NCI-H1694 treated with DMSO at 0.1 percent for 48 hours (cell line): ENCODE results near the gene ADGRV1.

Experiments used
- DNase-seq: peaks from one replicate; lab custom pipeline; 2025; lab: John Stamatoyannopoulos, UW

The ADGRV1 gene

DNA sequence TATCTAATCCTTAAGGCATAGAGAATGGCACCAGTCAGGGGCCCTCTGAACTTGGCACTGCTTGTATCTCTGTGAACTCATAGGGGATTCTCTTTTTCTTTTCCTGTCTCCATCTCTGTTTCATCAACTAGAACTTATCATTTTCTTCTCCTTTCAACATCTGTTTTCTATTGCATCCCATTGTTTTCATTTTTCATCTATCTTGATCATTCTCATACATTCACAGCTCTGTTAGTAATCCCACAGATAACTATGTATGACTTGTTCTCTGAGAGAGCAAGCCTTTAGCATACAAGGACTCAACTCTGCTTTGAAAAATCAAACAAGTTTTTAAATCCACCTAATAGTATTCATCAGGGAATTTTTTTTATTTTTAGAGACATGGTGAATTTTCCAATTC lies 560.2 kb downstream of the ADGRV1 start:
- no peak for DNase-seq

DNA sequence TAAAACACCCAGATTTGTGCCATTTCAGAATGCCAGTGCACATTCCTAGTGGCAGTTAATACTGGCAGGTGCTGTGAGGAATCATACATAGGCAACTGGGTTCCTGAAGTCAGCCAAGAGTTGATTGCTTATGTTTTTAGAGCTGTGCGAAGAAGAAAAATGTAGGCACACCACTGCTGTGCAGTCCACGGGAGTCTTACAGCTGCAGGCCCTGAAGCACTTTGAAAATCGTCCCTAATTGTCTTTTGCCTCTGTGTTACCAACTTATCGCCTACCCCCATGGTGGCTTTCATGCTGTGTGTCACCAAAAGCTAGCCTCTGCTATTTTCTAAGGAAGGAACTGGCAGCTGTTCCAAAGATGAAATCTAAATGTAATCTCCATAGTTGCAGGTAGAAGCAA lies 560.6 kb downstream of the ADGRV1 start:
- no peak for DNase-seq

DNA sequence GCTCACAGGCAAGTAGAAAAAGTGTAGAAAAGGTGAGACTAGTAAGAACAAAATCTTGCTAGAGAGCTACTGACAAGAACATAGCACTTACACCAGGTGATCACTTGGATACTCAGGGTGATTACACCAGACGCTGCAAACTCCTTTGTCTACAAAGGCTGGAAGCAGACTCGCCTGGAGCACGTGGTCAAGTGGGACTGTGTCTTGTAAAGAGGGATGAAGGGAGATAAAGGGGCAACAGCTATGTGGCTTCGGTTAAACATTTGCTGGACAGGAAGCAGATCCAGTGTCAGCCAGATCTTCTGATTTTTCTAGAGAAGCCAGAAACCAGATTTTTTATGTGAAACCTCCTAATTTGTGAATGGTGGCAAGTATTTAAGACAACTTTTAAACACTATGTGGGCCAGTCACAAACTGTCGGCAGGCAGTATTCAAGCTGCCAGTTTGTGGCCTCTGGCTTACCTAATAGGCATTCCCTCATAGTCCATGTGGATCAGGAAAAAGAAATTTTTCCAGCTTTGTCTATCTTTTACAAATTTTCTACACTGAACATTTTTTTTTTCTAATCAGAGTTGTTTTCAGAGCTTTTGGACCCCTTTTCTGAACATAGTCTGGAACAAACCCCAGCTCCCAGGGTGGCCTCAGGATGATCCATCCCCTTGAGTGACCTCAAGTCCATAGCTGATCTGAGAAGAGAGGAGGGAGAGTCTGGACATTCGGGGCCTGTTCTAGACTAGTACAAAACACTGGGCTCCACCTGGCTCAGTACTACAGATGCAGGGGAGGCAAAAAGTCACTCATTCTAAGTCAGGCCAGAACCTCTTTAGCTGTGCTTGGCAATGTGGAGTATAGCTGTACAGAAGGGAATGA lies 561.6 kb downstream of the ADGRV1 start:
- no peak for DNase-seq

DNA sequence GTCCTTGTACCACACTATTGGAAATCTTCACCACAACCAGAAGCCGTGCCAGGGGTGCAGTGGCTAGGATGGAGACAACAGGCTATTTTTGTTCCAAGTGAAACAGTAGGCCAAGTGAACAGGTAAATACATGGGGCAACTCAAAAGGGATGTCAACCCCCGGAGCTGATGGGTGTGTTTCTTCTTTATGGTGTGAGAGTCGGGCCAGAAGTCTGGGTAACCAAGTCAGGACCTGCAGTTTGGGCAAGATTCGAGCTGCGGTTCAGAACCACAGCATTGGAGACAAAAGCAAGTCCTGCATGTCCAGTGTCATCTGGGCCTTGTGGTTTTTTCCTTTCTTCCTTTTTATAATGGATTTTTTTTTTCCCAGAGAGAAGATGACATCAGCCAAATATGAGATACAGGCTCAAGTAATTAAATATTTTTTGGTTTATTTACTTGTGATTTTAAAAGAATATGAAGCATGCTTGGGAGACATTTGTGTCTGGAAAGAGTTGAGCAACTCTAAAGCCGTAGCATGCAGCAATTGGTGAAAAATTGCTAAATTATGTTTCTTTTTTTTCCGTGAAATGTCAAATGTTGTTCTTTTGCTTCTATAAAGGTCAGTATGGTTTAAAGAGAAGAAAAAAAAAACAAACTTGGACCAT lies 562.9 kb downstream of the ADGRV1 start:
- DNase-seq, result no peak

DNA sequence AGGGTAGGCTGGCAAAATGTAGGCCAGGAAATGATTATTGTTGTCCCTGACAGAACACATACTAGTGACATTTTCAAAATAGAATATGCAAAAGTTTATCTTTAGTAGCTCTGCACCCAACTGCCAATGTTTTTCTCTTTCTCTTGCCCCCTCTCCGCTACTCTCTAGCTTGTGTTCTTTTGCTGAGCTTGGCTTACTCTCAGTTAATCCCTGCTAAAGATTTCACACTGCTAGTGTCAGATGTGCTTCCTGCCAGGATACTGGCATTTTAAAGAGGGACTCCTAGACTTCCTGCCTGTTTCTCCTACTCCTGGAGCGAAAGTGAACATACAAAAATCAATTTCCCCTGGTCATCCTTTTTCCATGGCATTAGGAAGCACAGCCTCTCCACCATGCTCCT lies 564.1 kb downstream of the ADGRV1 start:
- no peak for DNase-seq

DNA sequence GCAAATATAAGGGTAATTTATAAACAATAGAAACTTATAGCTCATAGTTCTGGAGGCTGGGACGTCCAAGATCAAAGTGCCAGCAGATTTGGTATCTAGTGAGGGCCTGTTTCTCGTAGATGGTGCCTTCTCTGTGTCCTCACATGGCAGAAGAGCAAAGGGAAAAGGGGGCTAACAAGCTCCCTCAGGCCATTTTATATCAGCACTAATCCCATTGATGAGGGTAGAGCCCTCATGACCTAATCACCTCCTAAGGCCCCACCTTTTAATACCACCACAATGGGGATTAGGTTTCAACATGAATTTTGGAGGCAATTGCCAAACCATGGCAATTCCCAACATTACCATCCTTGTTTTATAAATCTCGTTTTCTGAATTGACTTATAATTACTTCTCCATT lies 564.7 kb downstream of the ADGRV1 start:
- DNase-seq, result no peak

DNA sequence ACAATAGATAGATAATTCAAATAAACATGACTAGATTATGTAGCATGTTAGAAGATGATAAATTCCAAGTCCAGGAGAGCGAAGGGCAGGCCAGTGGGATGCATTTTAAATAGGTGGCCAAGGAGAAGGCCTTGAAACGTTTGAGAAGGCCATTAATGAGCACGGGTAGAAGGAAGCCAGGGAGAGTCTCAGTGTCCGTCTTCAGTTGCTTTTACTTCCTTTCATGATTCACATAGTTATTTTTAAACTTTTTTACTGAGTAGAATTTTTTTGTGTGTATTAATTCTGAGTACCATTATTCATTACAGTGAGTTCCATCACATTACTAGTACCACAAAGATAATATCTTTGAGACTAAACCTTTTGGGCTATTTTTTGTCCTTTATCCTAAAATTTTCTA lies 565.3 kb downstream of the ADGRV1 start:
- DNase-seq, result no peak

DNA sequence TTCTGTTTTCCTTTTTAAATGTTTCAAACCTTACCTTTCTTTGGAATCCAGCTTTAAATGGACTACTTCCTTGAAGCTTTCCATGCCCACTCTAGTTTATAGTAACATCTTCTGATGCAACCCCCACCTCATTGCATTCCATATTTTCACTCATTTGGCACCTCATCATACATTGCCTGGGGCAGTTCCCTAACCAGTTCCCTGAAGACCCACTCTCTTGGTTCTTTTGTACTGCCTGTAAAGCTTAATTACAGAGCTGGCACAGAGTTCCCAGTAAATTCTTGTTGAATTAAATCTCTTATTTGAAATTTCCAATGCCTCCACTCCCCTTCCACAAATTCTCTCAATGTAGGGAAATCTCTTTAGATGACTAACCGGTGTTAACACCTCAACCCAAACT lies 567.3 kb downstream of the ADGRV1 start:
- DNase-seq, result no peak

DNA sequence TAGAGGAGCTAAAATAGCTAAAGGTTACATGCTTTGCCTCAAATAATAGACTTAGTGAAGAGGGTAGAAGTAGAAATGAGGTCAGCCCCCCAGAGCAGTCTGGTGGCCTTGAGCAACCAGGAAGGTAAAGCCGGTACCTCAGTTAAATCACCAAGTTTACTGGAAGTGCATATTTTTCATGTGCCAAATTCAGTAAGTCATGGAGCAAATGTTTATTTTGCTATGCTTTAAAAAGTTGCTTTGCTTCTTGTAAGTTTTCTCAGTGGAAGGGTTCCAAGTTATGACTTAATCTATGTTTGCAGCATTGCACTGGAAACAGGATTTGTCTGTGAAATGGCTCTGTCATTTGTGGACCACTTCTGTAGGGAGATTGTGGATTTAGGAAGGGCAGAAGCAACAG lies 567.9 kb downstream of the ADGRV1 start:
- DNase-seq, result no peak

DNA sequence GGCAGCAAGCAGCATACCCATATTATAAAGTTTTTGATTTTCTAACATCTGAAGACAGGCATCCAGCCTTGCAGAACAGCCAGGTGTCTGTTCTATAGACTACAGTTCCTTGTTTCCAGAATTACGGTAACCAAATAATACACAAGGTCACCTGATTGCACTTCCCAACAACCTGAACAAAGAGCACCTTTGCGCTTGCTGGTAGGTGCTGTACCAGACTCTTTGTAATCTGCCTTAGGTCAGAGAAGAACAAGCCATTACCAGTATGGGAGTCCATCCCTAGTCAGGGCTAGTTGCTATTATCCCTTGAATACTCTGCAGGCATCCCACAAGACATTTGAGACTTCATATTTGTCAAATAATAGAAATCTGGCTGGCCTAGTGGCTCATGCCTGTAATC lies 568.3 kb downstream of the ADGRV1 start:
- DNase-seq, result no peak

DNA sequence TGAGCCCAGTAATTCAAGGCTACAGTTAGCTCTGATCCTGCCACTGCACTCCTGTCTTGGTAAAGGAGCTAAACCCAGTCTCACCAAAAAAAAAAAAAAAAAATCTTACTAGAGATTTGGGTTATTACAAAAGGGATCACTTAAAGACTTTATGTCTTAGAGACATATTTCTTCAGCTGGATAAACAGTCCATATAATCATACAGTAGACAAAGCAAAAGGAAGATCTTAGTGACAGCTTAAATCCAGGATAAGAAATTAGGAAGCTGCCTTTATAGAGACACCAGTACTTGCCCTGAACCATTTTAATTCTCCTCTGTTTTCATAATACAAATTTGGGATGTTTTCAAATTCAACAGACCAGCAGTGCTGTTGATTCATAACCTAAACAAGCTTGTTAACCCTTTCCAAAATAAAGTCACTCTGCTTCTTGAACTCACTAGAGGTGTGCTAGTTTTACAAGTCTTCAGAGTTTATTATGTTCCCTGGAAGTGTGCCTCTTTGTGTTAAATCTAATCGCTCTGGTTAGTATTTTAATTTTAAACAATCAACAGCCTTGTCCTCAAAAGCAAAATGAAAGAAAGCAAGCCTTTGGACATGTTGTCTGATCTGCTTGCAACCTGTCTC lies 569.0 kb downstream of the ADGRV1 start:
- no peak for DNase-seq

DNA sequence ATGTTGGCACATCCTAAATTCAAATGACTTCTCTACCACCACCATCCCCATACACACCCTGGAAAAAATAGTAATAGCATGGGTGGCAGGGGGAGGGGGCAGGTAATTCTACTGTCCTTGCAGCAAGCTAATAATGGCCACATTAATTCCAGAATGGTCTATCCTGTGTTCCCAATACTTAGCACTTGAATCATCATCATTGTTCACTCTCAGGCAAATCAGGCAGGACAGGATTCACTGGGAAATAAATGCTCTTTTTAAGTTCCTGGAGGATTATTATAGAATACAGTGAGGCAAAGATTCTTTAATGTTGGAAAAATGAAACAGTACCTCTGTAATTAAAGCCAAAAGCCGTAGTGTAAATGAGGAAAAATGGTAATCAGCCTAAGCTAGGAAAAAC lies 570.0 kb downstream of the ADGRV1 start:
- no peak for DNase-seq

DNA sequence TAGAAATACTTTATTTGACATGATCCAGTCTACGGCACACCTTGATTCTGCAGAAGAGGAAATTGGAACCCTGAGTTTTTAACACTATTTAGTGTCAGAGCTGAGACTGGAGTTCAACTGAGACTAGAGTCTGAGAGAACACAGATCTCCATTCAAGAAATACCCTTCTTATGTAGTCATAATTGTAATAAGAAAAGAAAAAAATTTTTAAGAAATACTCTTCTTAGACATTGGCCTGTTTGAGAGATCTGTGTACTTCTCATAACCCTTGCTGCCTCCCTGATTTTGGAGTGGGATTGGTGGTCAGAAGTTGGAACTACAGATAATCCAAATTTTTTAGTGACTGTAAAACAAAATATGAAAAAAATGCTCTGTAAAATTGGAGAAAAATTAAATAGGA lies 571.2 kb downstream of the ADGRV1 start:
- no peak for DNase-seq

DNA sequence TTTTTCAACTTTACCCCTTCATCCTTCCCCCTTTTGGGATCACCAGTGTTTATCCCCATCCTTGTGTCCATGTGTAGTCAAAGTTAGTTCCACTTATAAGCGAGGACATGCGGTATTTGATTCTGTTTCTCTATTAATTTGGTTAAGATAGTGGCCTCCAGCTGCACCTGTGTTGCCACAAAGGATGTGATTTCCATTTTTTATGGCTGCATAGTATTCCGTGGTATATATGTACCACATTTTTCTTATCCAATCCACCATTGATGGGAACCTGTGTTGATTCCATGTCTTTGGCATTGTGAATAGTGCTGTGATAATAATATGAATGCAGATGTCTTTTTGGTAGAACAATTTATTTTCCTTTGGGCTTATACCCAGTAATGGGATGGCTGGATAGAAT lies 572.2 kb downstream of the ADGRV1 start:
- DNase-seq, result no peak

DNA sequence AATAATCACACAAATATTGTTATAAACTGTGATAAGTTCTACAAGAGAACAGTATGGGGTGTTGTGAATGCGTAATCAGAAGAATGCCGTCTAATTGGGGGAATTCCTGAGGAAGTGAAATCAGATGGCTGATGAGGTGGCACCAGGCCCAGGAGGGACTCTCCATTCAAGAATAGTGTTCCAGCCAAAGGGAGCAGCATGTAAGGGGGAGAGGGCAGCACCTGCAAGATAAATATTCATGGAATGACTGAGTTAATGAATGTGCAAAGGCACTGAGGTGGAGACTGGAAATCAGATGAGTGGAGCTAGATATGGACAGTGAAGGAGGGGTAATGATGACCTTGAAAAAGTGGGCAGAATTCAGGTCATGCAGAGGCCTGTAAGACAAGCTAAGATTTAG lies 574.0 kb downstream of the ADGRV1 start:
- DNase-seq, result no peak

DNA sequence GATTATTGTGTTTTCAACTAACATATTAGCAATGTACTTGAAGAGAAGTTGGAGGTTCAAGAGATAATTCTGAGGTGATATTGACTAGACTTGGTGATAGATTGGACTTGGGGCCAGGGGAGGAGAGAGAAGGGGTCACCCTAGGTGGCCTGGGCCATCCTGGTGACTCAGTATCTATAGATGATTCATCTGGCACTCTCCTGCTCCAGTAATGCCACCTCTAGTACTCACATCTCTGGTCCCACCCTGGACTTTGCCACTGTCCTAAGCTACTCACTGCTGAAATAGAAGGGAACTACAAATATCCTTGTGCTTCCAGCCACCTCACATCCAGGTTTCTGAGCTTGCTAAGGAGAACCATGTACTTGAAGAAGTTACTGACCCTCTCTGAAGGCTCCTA lies 574.6 kb downstream of the ADGRV1 start:
- DNase-seq, result no peak

DNA sequence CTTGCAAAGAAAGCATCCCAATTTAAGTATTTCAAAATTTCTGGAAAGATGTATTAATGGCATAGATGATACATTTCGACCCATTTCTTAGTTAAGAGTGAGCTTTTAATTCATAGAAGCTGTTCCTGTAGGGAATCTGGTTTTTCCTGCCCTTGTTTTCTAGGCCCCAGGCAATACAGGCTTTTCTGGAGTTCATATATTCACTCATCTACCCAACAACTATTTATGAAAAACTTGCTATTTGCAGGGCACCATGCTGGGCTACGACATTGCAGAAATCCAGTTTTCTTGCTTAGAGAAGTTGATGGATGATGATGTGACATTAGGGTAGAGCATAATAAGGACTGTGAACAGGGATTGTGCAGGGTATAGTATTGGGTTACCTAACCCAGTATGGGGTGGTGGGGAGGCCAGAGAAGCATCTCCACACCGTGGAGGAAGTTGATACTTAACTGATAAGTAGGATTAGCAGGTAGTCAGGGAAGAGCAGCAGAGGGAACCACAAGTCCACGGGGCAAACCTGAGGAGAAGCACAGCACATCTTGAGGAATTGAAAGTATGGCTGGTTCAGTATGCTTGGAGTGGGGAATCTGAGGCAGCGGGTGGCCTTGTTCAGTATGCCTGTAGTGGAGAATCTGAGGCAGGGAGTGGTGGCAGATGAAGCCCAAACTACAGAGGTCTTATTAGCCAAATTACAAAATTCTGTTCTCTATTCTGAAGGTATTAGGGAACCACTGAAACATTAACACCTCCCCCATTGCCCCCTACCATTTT lies 577.1 kb downstream of the ADGRV1 start:
- no peak for DNase-seq

DNA sequence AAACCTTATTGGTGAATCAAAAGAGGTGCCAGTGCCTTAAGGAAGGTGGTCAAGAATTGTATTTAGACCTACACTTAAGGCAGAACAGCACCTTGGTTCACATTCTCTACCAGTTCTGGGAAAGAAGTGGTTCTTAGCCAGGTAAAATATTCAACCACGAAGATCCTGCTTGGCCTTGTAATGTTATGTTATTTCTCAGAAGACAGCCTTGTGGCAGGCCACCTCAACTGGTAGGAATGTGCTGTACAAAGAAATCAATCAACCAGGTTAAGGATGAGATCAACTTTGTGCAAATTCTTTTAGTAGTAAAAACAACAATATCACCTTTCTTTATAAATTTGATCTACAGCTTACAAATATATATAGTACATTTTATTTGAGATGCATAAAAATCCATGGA lies 577.7 kb downstream of the ADGRV1 start:
- no peak for DNase-seq

DNA sequence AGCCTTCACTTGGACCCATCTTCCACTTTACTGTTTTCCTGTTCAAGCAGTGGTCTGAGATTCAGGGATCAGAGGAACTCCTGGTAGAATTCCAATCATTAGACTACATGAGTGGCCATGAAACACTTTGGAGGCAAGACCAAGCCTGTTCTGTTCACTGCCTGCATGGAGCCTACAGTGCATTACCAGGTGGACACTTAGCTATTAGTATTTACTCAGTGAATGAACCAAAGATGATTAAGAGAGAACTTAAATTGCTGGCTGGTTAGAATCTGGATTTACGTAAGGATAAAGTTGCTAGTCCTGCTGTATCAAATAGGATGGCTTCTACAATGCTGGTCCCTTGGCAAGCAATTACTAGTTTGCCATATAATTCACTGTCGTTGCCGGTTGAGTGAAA lies 579.0 kb downstream of the ADGRV1 start:
- DNase-seq, result no peak

DNA sequence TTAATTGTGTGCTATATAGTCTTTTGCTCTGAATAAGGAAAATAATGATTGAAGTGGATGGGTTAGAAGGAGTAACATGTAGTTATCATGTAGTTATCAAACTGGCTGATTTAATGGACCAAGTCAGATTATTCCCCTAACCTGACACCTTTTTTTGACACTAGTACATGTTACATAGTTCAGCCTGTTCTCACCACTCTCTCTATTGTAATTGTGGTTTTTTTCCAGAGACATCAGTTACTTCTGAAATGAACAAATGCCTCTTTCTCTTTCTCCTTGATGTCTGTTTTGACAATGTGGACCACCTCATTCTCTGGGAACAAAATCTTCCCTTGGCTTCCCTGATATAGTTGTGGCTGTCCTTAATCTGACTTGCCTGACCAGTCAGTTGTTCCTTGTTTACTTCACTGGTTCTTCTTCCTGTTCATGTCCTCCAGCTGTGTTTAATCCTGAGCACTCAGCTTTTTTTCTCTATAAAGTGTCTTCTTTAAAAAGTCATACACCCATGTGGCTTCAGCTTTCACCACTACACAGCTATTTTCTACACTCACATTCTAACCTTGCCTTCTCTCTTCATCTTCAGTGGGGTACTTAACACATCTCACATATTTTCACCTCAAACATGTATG lies 581.1 kb downstream of the ADGRV1 start:
- no peak for DNase-seq

DNA sequence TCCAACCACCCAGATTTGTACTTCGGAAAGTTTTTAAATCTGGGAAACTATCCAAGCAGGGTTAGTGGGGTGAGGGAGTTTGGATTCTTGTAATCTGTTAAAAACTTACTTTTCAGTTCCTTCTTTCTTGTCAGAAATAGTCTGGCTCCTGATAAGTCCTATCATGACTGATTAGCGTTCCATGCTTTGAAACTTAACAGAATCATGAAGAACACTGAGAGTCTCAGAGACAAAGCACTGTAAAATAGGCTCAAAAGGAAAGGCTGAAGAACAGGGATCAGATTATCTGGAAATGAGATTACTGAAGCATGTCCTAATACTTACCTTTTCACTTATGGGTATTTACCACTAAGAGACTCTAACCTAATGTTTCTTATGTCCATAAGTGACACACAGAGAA lies 582.1 kb downstream of the ADGRV1 start:
- no peak for DNase-seq

DNA sequence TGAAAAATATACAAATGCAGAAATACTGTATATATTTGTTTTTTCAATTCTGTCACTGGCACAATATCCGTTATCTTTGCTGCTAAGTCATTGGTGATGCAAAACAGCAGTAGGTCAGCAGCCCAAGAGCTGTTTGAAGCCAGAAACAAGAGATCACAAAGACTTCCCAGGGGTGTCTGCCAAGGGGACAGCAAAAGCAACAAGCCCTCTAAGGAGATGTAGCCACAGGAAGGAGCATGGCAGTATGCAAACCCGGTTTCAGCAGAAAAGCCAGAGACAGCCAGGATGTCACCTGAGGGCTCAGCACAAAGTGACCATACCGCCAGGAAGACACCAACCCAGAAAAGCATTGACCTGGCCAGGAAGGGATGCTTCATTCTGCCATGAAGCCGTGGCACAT lies 583.0 kb downstream of the ADGRV1 start:
- DNase-seq, result no peak
